Stomach (tissue), 4 donors: Measurements from ENCODE around the gene KANSL1.
"Not testable (repeated sequence)": the region's sequence is repeated elsewhere in the genome, so short reads cannot be mapped to it uniquely, and the experiment has no call there.

Source experiments
- CTCF ChIP-seq, 7 experiments: fragments of 450-650 bp in 4 of 7; fragments of 200-600 bp in 3 of 7; sonication (generic) in 3 of 7; IDR thresholded peaks; one replicate each; pipeline ENCODE4 v1.5.1; 2016 to 2019; ENCODE audit warnings: antibody characterized with exemption in 7 of 7, control low read depth in 2 of 7, mild to moderate bottlenecking in 1 of 7
- EP300 ChIP-seq: sonication (generic); formaldehyde crosslinking; IDR thresholded peaks from one replicate; pipeline ENCODE4 v1.6.1; 2017; ENCODE audit warnings: antibody characterized with exemption
- POLR2A ChIP-seq, 4 donors: fragments of 450-650 bp; IDR thresholded peaks; one replicate each; pipeline ENCODE4 v1.6.1; 2016; ENCODE audit warnings: antibody characterized with exemption in 4 of 4, control low read depth in 2 of 4, mild to moderate bottlenecking in 1 of 4, moderate library complexity in 1 of 4
- POLR2AphosphoS5 ChIP-seq, 3 donors: sonication (generic); formaldehyde crosslinking; IDR thresholded peaks; one replicate each; pipeline ENCODE4 v1.6.1; 2016; ENCODE audit warnings: antibody characterized with exemption in 3 of 3

GRCh38 chr17:46231359-46231758 lies 38.1 kb upstream of the KANSL1 start:
- TF ChIP-seq CTCF (IDR thresholded peaks at IDR 0.05); POLR2AphosphoS5 (IDR thresholded peaks at IDR 0.05); POLR2A (IDR thresholded peaks at IDR 0.05); EP300: not testable (repeated sequence)
